Heart left ventricle (tissue), 16 donors: Measurements from ENCODE around the gene GAS7. TPM values are rescaled to one million over a fixed set of nuclear protein-coding genes. Genes with fewer than 3 reads are reported as not detected.

ENCODE experiments used
- ATAC-seq, 4 donors: fragments of 200-7000 bp; cut with Tn5 transposase; one replicate each; pipeline ENCODE4 v1.9.1; 2020 to 2022; ENCODE audit warnings: moderate library complexity in 4 of 4, mild to moderate bottlenecking in 3 of 4, moderate number of reproducible peaks in 1 of 4
- DNase-seq, 5 donors: peaks; one replicate each; pipeline ENCODE4 v3.0.0-alpha.2; 2020
- H3K27ac ChIP-seq, 12 donors: fragments of 200-600 bp; sonication (generic) in 4 of 12; one replicate each; pipeline versions ENCODE4 v1.5.0 to v1.8.0; 2016 to 2022; ENCODE audit warnings: mild to moderate bottlenecking in 2 of 12
- H3K27me3 ChIP-seq, 9 donors: fragments of 200-600 bp; sonication (generic) in 2 of 9; one replicate each; pipeline versions ENCODE4 v1.5.1 to v1.8.0; 2016 to 2022; ENCODE audit warnings: mild to moderate bottlenecking in 3 of 9
- H3K36me3 ChIP-seq, 9 donors: fragments of 200-600 bp; sonication (generic) in 2 of 9; one replicate each; pipeline versions ENCODE4 v1.5.0 to v1.8.0; 2018 to 2022; ENCODE audit warnings: mild to moderate bottlenecking in 2 of 9
- H3K4me1 ChIP-seq, 12 donors: fragments of 200-600 bp; sonication (generic) in 4 of 12; one replicate each; pipeline versions ENCODE4 v1.5.0 to v1.8.0; 2016 to 2022; ENCODE audit warnings: mild to moderate bottlenecking in 3 of 12
- H3K4me3 ChIP-seq, 12 donors: fragments of 200-600 bp; sonication (generic) in 4 of 12; one replicate each; pipeline versions ENCODE4 v1.5.0 to v1.8.0; 2017 to 2022; ENCODE audit warnings: mild to moderate bottlenecking in 9 of 12, moderate library complexity in 4 of 12
- H3K9me3 ChIP-seq, 12 donors: fragments of 200-600 bp; sonication (generic) in 4 of 12; one replicate each; pipeline versions ENCODE4 v1.5.0 to v1.8.0; 2016 to 2022; ENCODE audit warnings: mild to moderate bottlenecking in 1 of 12
- POLR2A ChIP-seq, 2 donors: fragments of 450-650 bp; IDR thresholded peaks; one replicate each; pipeline ENCODE4 v1.6.1; 2017; ENCODE audit warnings: antibody characterized with exemption in 2 of 2, mild to moderate bottlenecking in 2 of 2, moderate library complexity in 2 of 2
- WGBS, 4 donors: extraction: QIAGEN DNeasy Blood & Tissue Kit in 2 of 4; methylation state at CpG; one replicate each; pipeline versions ENCODE4 v1.1.5 to v1.1.7; 2013 to 2018; 5-methylcytosine and 5-hydroxymethylcytosine counted together
- intact Hi-C, 10 donors: fragments of 100-400 bp; cut with DNase I; formaldehyde crosslinking; loops; one replicate each; pipeline versions ENCODE4 v1.11.1 to v1.14.2; 2022
- polyA plus RNA-seq, 2 donors: library from polyadenylated mRNA; stranded (reverse); fragments of 200-250 nt; gene quantifications; one replicate each; pipeline ENCODE4 v1.2.3, GENCODE V29; 2013
- total RNA-seq, 9 donors: library from RNA; depleted of rRNA in 2 of 9; stranded (reverse); fragments of >200 nt in 2 of 9; fragmentation: NEBNext Ultra II Directional in 3 of 9; extraction: Animal tissue kit (Norgen Biotek cat#: 25700) in 3 of 9; gene quantifications; one replicate each; pipeline versions ENCODE4 v1.1.0 to v1.2.4, GENCODE V29; 2016 to 2023
- TF ChIP-seq, protein P1 (sequence below), 12 donors: fragments of 200-600 bp; sonication (generic) in 4 of 12; IDR thresholded peaks; one replicate each; pipeline versions ENCODE4 v1.5.0 to v1.8.0; 2018 to 2022; ENCODE audit warnings: antibody characterized with exemption in 12 of 12, mild to moderate bottlenecking in 5 of 12
- donor health status: ischemic (EF 13 %, LVEDD 7.1; RV severe dilation, severe dysfunction).
- donor health status: healthy with polysubstance abuse.
- donor health status: DM: no; HTN: yes; CAD: no.
- donor health status: DM: no; HTN: no; CAD: no.
- donor health status: ischemic (EF 25% LVEDD 6.9; RV normal size, moderate dysfunction).
- donor health status: ischemic (EF 25% LVEDD 5.7; RV mildly dilated, moderate dysfunction).
- donor health status: healthy.
- donor health status: DM: yes; HTN: yes; CAD: no.
- donor health status: ischemic (EF 35%, LVEDD 5.7; RV mildly dilated, moderate dysfunction).
- donor health status: nonischemic (EF 11% LVEDD 7.7; RV severe dilation, severe dysfunction).
- donor health status: DM: yes; HTN: yes; CAD: no.
- donor health status: PGD.
- donor health status: ischemic (EF 29% LVEDD 5.4; RV normal size, mild dysfunction).
- donor health status: nonischemic (EF 23%, LVEDD 6.1; RV moderate dilation, normal function).

Gene GAS7
- total and polyA plus RNA-seq, 11 donors: 19.4 to 86.5 (median 65.1) TPM

DNA sequence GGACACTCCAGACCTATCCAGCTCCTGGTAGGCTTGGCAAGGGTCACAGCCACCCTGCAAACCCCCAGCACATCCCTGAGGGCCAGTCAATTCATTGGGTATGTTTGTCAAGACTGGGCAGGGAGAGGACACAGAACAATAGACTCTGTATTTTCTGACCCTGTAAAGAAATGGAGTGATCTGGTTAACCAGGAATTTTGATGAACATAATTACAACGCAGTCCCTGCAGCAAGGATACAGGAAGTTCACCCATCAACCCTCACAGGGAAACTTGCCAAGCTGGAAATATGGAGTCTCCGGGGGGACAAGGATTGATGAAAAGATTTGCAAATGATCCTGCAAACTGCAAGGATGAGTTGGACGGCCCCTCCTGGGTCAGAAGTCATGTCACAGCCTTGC is 167.3 kb downstream of the GAS7 start:
- Histone ChIP-seq H3K9me3 (no peaks in the 10 kb centered on the region), H3K36me3 (peaks cover 0 to 13% (median 0%) of the 10 kb centered on the region in 9 donors), H3K27me3 (no peaks in the 10 kb centered on the region), H3K27ac (peak overlapping the region in 1 of 12 donors; percentile 34), H3K4me3 (peak overlapping the region in 2 of 12 donors; percentile 1 to 19), H3K4me1 (peaks cover 0 to 87% (median 18%) of the 10 kb centered on the region in 12 donors)
- WGBS, 4 donors: 22 to 57% (median 39%) methylated on average over 3 of the region's 3 CpGs
- intact Hi-C loops: no loop called here
- ATAC-seq (no peak), DNase-seq (no peak)
- TF ChIP-seq, protein P1, sequence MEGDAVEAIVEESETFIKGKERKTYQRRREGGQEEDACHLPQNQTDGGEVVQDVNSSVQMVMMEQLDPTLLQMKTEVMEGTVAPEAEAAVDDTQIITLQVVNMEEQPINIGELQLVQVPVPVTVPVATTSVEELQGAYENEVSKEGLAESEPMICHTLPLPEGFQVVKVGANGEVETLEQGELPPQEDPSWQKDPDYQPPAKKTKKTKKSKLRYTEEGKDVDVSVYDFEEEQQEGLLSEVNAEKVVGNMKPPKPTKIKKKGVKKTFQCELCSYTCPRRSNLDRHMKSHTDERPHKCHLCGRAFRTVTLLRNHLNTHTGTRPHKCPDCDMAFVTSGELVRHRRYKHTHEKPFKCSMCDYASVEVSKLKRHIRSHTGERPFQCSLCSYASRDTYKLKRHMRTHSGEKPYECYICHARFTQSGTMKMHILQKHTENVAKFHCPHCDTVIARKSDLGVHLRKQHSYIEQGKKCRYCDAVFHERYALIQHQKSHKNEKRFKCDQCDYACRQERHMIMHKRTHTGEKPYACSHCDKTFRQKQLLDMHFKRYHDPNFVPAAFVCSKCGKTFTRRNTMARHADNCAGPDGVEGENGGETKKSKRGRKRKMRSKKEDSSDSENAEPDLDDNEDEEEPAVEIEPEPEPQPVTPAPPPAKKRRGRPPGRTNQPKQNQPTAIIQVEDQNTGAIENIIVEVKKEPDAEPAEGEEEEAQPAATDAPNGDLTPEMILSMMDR (IDR thresholded peaks at IDR 0.05): no peak
- no peak for TF ChIP-seq POLR2A (IDR thresholded peaks at IDR 0.05)

DNA sequence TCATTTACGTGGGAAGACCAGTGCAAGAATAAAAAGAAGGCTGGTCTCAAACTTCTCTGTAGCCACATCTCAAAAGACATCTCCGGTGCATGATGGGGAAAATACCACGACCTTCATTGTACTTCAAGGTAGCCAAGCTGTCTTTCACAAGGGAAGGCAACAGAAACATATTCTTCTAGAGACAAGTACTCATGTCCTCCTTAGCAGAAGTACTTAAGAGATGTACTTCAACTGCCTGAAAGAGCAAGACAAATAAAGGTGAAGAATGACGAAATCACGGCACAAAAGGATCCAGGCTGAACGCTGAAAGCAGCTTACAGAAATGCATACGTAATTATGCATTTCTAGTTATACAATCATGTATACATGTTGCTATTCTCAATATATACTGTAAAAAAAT is 169.3 kb downstream of the GAS7 start:
- peaks cover 0 to 74% (median 17%) of the 10 kb centered on the region in 12 donors for H3K4me1 ChIP-seq

DNA sequence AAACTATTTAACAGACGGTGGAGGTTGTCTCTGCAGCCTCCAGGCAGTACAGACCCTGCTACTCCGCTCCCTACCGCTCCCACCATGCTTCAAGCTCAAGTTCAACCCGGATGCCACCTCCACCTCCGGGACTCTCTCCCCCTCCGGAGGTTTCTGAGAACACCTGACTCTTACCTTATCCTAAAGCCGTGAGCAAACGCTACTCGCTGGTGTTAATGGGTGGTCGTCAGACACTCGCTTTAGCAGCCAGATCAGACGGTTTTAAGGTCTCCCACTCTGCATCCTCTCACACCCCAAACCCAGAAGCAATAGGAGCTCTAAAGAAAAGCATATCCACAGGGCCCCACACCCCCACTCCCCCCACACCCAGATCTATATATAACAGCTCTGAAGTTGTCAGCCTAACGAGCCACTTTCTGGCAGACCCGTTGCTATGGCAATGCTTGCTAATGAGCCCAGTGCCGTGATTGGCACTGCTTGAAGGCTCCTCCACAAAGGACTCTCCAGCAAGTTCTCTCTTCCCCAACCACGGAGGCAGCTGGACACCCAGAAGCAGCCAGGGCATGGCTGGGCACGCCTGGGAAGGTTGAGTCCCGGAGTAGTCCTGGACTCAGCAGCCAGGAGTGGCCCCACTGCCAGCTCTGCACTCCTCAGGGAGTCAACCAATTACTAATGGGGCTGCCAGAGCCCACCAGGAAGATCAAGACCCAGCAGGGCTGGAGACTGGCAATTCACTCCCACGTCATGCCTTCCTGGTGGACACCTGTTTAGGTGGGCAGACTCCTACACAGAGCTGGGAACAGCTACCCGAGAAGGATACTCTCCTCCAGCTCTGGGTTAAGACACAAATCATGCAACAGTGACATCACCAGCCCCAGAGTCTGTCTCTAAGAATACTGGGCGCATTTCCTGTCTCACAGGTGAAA is 172.2 kb downstream of the GAS7 start:
- H3K36me3 ChIP-seq: peaks cover 0 to 13% (median 0%) of the 10 kb centered on the region in 9 donors
- no peak overlapping the region for H3K4me3 ChIP-seq
- intact Hi-C loops: loop anchor here in 1 of 10 donors (5.0 kb wide), 1 partner anchor 59 kb away; no protein-coding TSS in a partner anchor
- TF ChIP-seq POLR2A (IDR thresholded peaks at IDR 0.05): no peak
- TF ChIP-seq, protein P1 (IDR thresholded peaks at IDR 0.05): no peak
- no peak overlapping the region for H3K27ac ChIP-seq
- DNase-seq (no peak), ATAC-seq (peak in 1 of 4 donors; percentile 10)
- H3K27me3 ChIP-seq: no peaks in the 10 kb centered on the region
- WGBS, 4 donors: 53 to 60% (median 55%) methylated on average over 19 to 21 of the region's 21 CpGs
- H3K9me3 ChIP-seq: no peaks in the 10 kb centered on the region
- H3K4me1 ChIP-seq: peaks cover 0 to 73% (median 17%) of the 10 kb centered on the region in 12 donors

More for the DNA sequence above, 169.3 kb downstream of the GAS7 start:
- H3K27me3 ChIP-seq: no peaks in the 10 kb centered on the region
- no peak overlapping the region for H3K4me3 ChIP-seq
- peaks cover 0 to 13% (median 0%) of the 10 kb centered on the region in 9 donors for H3K36me3 ChIP-seq
- ATAC-seq (no peak), DNase-seq (no peak)
- 69 to 80% (median 78%) methylated on average over 7 of the region's 7 CpGs for WGBS, 4 donors
- intact Hi-C loops: loop anchor here in 1 of 10 donors (5.0 kb wide), 1 partner anchor 62 kb away; no protein-coding TSS in a partner anchor
- H3K9me3 ChIP-seq: no peaks in the 10 kb centered on the region
- no peak for TF ChIP-seq POLR2A (IDR thresholded peaks at IDR 0.05)
- TF ChIP-seq, protein P1 (IDR thresholded peaks at IDR 0.05): no peak
- peak overlapping the region in 1 of 12 donors; percentile 32 for H3K27ac ChIP-seq

DNA sequence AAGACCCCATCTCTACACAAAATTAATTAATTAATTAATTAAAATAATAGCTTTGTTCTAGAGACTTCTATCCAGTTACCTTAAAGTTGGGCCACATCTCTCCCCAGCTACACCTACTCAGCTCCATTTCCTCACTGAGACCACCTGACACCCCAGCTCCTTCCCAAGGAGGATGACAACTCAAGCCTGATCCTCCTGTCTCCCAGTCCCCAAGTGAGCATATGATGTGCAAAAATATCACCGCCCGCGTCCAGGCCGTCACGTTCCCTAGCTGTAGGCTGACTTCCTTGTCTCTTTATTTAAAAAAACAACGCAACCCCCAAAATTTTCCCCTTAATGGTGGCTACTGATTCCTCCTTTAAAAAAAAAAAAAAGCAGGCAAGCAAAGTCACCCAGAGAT is 173.2 kb downstream of the GAS7 start:
- no peak overlapping the region for H3K4me3 ChIP-seq
- H3K4me1 ChIP-seq: peaks cover 0 to 76% (median 17%) of the 10 kb centered on the region in 12 donors

More for the DNA sequence above, 173.2 kb downstream of the GAS7 start:
- H3K27me3 ChIP-seq: no peaks in the 10 kb centered on the region
- intact Hi-C loops: loop anchor here in 1 of 10 donors (5.0 kb wide), 1 partner anchor 58 kb away; no protein-coding TSS in a partner anchor
- TF ChIP-seq POLR2A (IDR thresholded peaks at IDR 0.05): no peak
- TF ChIP-seq, protein P1 (IDR thresholded peaks at IDR 0.05): no peak
- no peak for ATAC-seq
- no peaks in the 10 kb centered on the region for H3K9me3 ChIP-seq
- no peak overlapping the region for H3K27ac ChIP-seq
- no peak for DNase-seq
- 91 to 95% (median 93%) methylated on average over 6 of the region's 6 CpGs for WGBS, 4 donors
- H3K36me3 ChIP-seq: peaks cover 0 to 12% (median 0%) of the 10 kb centered on the region in 9 donors
